Stimulated activated CD8-positive, alpha-beta memory T cell treated with anti-CD3 and anti-CD28 coated beads, Interleukin-7, amount 100 ng/mL, for 48 hours (primary cell): ENCODE measurements around the gene EMILIN2.

Experiments
- DNase-seq, 2 donors: peaks; one replicate each; pipeline ENCODE4 v3.0.0-alpha.2; 2020; ENCODE audit warnings: low read depth in 1 of 2; ENCODE audit errors: extremely low read depth in 1 of 2

Gene EMILIN2

GRCh38 chr18:2948038-2948437 is 101.2 kb downstream of the EMILIN2 start:
- no peak for DNase-seq

- DNase-seq, result no peak
Measured at GRCh38 chr18:2952605-2953004, 105.8 kb downstream of the EMILIN2 start.

- no peak for DNase-seq
Measured at GRCh38 chr18:2953935-2954653, 107.3 kb downstream of the EMILIN2 start.

- DNase-seq, result no peak
Measured at GRCh38 chr18:2954869-2955645, 108.3 kb downstream of the EMILIN2 start.

GRCh38 chr18:2956056-2956455 is 109.2 kb downstream of the EMILIN2 start:
- no peak for DNase-seq

GRCh38 chr18:2958819-2959298 is 112.1 kb downstream of the EMILIN2 start:
- DNase-seq, result no peak

GRCh38 chr18:2959341-2959740 is 112.5 kb downstream of the EMILIN2 start:
- no peak for DNase-seq

GRCh38 chr18:2960983-2961696 is 114.3 kb downstream of the EMILIN2 start:
- no peak for DNase-seq

- DNase-seq, result no peak
Measured at GRCh38 chr18:2961821-2962220, 115.0 kb downstream of the EMILIN2 start.

GRCh38 chr18:2963048-2963447 is 116.2 kb downstream of the EMILIN2 start:
- DNase-seq, result no peak

- DNase-seq, result no peak
Measured at GRCh38 chr18:2964361-2965010, 117.7 kb downstream of the EMILIN2 start.
